Activated CD4-positive, alpha-beta memory T cell treated with anti-CD3 and anti-CD28 coated beads, Interleukin-2, amount 10 ng/mL, durations not matched to agents 7 days and 5 days (primary cell): ENCODE data around the gene SNU13. TPM values are rescaled to one million over a fixed set of nuclear protein-coding genes. Genes with fewer than 3 reads are reported as not detected.
"Not testable (repeated sequence)": the region's sequence is repeated elsewhere in the genome, so short reads cannot be mapped to it uniquely, and the experiment has no call there.

ENCODE experiments used
- CTCF ChIA-PET: fragments of 350-600 bp; sonication (Branson Sonifier 250); formaldehyde crosslinking; loops from one replicate; lab custom pipeline; 2021; ENCODE audit warnings: antibody characterized with exemption, inconsistent platforms; lab: Charles Lee
- POLR2A ChIA-PET: fragments of 350-600 bp; sonication (Branson Sonifier 250); formaldehyde crosslinking; loops from one replicate; lab custom pipeline; 2021; ENCODE audit warnings: antibody characterized with exemption; lab: Charles Lee
- DNase-seq: peaks from one replicate; pipeline ENCODE4 v3.0.0-alpha.2; 2020
- H3K27ac Mint-ChIP-seq: one replicate; pipeline ENCODE4 v1.8.0; 2021; ENCODE audit warnings: mild to moderate bottlenecking, mixed read lengths
- H3K27me3 Mint-ChIP-seq: one replicate; pipeline ENCODE4 v1.8.0; 2021; ENCODE audit warnings: mixed read lengths
- H3K36me3 Mint-ChIP-seq: one replicate; pipeline ENCODE4 v1.8.0; 2021; ENCODE audit warnings: low read depth, mixed read lengths
- H3K4me1 Mint-ChIP-seq: one replicate; pipeline ENCODE4 v1.8.0; 2021; ENCODE audit warnings: mixed read lengths
- H3K4me3 Mint-ChIP-seq: one replicate; pipeline ENCODE4 v1.8.0; 2021; ENCODE audit warnings: mild to moderate bottlenecking, mixed read lengths
- H3K9me3 Mint-ChIP-seq: one replicate; pipeline ENCODE4 v1.8.0; 2021; ENCODE audit warnings: mixed read lengths
- total RNA-seq, 2 experiments: library from RNA; stranded (reverse); gene quantifications; one replicate each; pipeline ENCODE4 v1.2.3, GENCODE V29; 2021

The SNU13 gene
- total RNA-seq, 2 experiments from 2014 or later, result 166 to 176 TPM

DNA sequence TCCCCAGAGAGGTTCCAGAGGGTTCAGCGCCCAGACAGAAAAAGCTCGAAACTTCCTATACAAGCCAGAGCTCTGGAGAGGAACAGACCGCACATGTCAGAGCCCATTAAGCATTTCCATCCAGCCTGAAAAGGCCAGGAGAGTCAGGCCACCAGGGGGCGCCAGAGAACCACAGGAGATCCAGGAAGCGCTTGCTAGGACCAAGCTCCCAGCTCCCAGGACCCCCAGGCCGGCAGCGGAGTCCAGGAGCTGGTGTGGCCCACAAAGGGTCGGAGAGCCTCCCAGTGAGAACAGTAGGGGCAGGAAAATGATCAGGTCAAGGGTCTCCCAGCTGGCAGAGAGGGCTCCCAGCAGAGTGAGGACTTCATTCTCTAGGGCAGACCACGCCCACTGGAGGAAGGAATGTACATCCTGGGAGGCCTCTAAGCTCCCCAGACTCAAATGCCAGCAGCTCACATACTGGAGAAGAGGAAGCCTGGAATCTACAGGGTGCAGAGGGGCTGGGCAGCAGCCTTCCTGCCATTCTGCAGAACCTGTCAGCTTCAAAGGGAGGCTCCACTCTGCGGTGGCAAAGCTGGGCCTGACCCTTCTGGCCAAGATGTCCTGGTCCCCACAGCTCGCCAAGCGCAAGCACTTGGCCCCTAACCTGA is 8.6 kb upstream of the SNU13 start:
- H3K4me3 Mint-ChIP-seq, result no peak overlapping the region
- peaks cover 18% of the 10 kb centered on the region for H3K4me1 Mint-ChIP-seq
- ChIA-PET POLR2A (interaction anchor here (0.6 to 3.8 kb wide), 20 partner anchors 9 to 747 kb away, joined by 3 to 56 read pairs (median 4); partner anchors contain the start of genes CCDC134, CENPM, DESI1 and NDUFA6), CTCF (interaction anchor here (0.6 to 4.5 kb wide), 52 partner anchors 9 to 748 kb away, joined by 3 to 64 read pairs (median 5); partner anchors contain the start of genes CCDC134, CENPM, NDUFA6 and PMM1)
- peaks cover 4% of the 10 kb centered on the region for H3K27me3 Mint-ChIP-seq
- peaks cover 3% of the 10 kb centered on the region for H3K36me3 Mint-ChIP-seq
- H3K27ac Mint-ChIP-seq, result peak overlapping the region; percentile 68
- peak; percentile 91 for DNase-seq
- H3K9me3 Mint-ChIP-seq, result no peaks in the 10 kb centered on the region

DNA sequence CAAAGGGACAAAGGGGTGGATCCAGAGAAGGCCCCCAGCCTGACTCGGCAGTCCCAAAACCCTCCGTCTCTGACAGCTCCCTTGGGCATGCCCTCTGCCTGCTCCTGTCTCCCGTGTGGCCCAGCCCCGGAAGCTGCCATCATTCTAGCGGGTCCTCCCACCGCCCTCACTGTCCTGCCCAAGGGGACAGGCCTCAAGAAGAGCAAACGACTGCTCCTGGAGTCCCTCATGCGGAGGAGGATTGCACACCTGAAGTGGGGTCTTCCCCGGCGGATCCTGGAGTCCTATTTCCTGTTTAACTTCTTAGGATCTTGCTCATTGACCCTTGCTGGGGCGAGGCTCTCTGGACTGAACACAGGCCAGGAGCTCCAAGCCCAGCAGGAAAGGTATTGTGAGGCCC is 8.0 kb upstream of the SNU13 start:
- Mint-ChIP-seq H3K4me3 (no peak overlapping the region), H3K36me3 (peaks cover 3% of the 10 kb centered on the region), H3K27me3 (peaks cover 2% of the 10 kb centered on the region), H3K27ac (peak overlapping the region; percentile 68), H3K9me3 (no peaks in the 10 kb centered on the region), H3K4me1 (peaks cover 16% of the 10 kb centered on the region)
- no peak for DNase-seq
- ChIA-PET CTCF (interaction anchor here (0.6 to 4.5 kb wide), 44 partner anchors 9 to 748 kb away, joined by 3 to 64 read pairs (median 6); partner anchors contain the start of genes CCDC134, CENPM, NDUFA6 and PMM1), POLR2A (interaction anchor here (0.6 to 3.8 kb wide), 14 partner anchors 8 to 748 kb away, joined by 3 to 56 read pairs (median 4); partner anchors contain the start of genes CCDC134, DESI1, NDUFA6 and PMM1)

DNA sequence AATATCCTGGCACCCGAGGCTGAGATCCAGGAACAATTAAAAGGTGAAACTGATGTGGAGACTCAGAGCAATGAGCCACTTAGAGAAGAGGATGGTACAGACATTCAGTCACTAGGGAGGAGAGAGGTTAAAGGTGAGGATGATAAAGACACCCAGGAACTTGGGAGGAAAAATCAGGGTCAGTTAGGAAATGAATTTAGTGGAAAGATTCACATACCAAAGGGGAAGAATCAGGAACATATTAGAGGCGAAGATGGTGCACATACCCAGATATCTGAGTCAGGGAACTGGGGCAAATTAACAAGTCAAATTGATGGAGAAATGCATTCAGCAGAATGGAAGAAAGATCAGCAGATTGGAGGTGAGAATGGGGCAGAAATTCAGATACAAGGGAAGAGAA is 6.5 kb upstream of the SNU13 start:
- CTCF ChIA-PET, result interaction anchor here (0.9 kb wide), 1 partner anchor 28 kb away, joined by 3 read pairs; no protein-coding TSS in a partner anchor
- H3K4me3 Mint-ChIP-seq, result no peak overlapping the region
- no peaks in the 10 kb centered on the region for H3K27me3 Mint-ChIP-seq

DNA sequence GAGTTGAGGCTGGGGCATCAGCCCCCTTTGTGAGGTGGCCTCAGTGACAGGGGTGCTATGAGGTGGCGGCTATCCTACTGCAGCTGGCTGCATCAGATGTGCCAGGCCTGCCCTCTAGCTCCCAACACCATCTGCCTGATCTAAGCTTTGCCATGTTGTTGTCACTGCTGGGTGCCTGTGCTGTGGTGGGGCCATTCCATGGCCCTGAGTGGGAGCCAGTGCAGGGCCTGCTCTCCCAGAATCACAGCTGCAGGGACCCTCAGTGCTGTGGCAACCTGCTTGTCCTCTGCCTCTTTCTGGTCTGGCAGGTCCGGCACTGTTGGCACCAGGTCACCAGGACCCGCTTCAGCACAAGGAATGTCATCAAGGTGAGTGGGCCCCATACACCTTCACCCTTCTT is 1.8 kb upstream of the SNU13 start:
- Mint-ChIP-seq H3K36me3 (peaks cover 26% of the 10 kb centered on the region), H3K27ac (peak overlapping the region; percentile 92), H3K4me3 (peak overlapping the region; percentile 95), H3K9me3 (no peaks in the 10 kb centered on the region), H3K27me3 (no peaks in the 10 kb centered on the region), H3K4me1 (peaks cover 36% of the 10 kb centered on the region)
- ChIA-PET POLR2A (interaction anchor here (3.3 to 6.1 kb wide), 3 partner anchors 25 to 143 kb away, joined by 21 to 76 read pairs (median 30); partner anchors contain the start of genes CCDC134 and SREBF2), CTCF (interaction anchor here (1.6 kb wide), 1 partner anchor 8 kb away, joined by 5 read pairs; the partner anchor contains the start of gene MEI1)
- DNase-seq, result no peak

More for the DNA sequence above, 6.5 kb upstream of the SNU13 start:
- POLR2A ChIA-PET, result interaction anchor here (1.3 kb wide), 1 partner anchor 251 kb away, joined by 4 read pairs; the partner anchor contains the start of gene CENPM
- DNase-seq, result no peak
- Mint-ChIP-seq H3K36me3 (peaks cover 12% of the 10 kb centered on the region), H3K27ac (no peak overlapping the region), H3K9me3 (no peaks in the 10 kb centered on the region), H3K4me1 (peaks cover 23% of the 10 kb centered on the region)

DNA sequence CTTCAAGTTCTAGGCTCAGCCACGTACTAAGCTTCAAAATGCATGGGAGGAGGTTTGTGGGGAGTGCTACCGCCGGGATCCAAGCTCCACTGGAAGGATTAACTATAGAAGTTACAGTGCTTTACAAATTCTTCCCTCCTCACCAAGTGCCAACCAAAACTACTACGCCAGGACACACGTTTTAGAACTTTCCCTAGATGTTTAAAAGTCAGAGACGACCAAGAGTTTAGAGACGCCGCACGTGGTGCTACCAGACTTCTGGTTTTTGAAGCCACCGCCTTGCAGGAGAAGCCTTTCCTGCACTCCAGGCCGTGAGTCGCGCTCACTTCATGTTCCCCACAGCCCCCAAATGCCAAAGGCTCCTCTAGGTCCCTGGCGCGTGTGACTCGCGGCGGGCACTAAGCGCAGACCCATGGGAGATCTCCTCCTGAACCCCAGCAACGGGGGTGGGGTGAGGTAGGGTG is 734 bp downstream of the SNU13 start:
- Mint-ChIP-seq H3K9me3 (no peaks in the 10 kb centered on the region), H3K27me3 (no peaks in the 10 kb centered on the region), H3K36me3 (peaks cover 31% of the 10 kb centered on the region), H3K4me1 (peaks cover 40% of the 10 kb centered on the region), H3K4me3 (peak overlapping the region; percentile 95), H3K27ac (peak overlapping the region; percentile 92)
- POLR2A ChIA-PET, result interaction anchor here (0.7 to 6.1 kb wide), 27 partner anchors 8 to 921 kb away, joined by 3 to 76 read pairs (median 6); partner anchors contain the start of genes CCDC134, CENPM, DESI1 and MEI1
- CTCF ChIA-PET, result interaction anchor here (1.1 to 7.2 kb wide), 4 partner anchors 10 to 68 kb away, joined by 4 to 55 read pairs (median 22); partner anchors contain the start of genes DESI1, MEI1 and XRCC6
- DNase-seq, result peak; percentile 33

DNA sequence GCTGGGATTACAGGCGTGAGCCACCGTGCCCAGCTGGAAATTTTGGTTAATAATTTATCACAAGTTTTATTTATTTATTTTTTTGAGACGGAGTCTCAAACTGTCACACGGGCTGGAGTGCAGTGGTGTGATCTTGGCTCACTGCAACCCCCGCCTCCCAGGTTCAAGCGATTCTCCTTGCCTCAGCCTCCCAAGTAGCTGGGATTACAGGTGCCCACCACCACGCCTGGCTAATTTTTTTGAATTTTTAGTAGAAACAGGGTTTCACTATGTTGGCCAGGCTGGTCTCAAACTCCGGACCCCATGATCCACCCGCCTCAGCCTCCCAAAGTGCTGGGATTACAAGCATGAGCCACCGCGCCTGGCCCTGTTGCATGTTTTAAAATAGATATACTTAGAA is 1.8 kb downstream of the SNU13 start:
- Mint-ChIP-seq H3K36me3 (peaks cover 35% of the 10 kb centered on the region), H3K4me3 (peak overlapping the region; percentile 95), H3K4me1 (peaks cover 46% of the 10 kb centered on the region), H3K27ac (peak overlapping the region; percentile 92)
- H3K9me3 Mint-ChIP-seq, H3K27me3 Mint-ChIP-seq, DNase-seq: not testable (repeated sequence)
- CTCF ChIA-PET, result interaction anchor here (3.4 to 7.2 kb wide), 2 partner anchors 11 to 20 kb away, joined by 37 to 55 read pairs; partner anchors contain the start of gene MEI1
- POLR2A ChIA-PET, result interaction anchor here (0.8 to 6.1 kb wide), 12 partner anchors 8 to 404 kb away, joined by 3 to 76 read pairs (median 22); partner anchors contain the start of genes CCDC134, DESI1, MEI1 and NDUFA6

DNA sequence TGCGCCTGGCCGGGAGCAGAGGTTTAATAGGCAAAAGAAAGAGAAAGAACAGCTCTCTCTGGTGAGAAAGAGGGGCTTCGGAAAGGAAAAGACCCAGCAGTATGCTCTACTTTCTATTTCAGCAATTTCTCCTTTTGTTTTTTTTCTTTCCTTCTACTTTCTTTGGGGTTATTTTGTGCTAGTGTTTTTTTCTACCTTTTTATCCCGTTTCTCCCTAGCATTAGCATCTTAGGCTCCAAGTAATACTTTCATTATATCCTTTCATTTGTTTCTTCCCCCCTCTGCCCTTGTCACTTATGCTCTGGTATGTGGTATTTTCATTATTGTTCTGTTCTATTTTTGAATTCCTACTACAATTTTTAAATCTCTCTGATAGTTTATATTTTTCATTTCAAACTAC is 4.5 kb downstream of the SNU13 start:
- Mint-ChIP-seq H3K4me3 (no peak overlapping the region), H3K27me3 (no peaks in the 10 kb centered on the region), H3K9me3 (no peaks in the 10 kb centered on the region), H3K36me3 (peaks cover 39% of the 10 kb centered on the region), H3K27ac (peak overlapping the region; percentile 7), H3K4me1 (peaks cover 36% of the 10 kb centered on the region)
- CTCF ChIA-PET, result interaction anchor here (7.2 kb wide), 1 partner anchor 17 kb away, joined by 55 read pairs; no protein-coding TSS in a partner anchor
- DNase-seq, result no peak
- POLR2A ChIA-PET, result interaction anchor here (1.4 kb wide), 1 partner anchor 18 kb away, joined by 4 read pairs; no protein-coding TSS in a partner anchor

DNA sequence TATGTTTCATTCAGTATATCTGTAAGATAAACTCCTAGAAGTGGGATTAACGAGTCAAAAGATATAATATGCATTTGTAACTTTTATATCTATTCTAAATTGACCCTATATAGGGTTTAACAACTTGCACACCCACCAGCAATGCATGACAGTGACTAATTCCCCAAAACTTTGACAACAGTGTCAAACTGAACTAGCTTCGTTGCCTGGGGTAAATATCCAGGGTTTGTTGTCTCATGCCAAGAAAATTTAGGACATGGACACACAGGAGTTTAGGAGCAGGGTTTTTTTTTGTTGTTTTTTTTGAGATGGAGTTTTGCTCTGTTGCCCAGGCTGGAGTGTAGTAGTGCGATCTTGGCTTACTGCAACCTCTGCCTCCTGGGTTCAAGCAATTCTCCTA is 5.1 kb downstream of the SNU13 start:
- peaks cover 34% of the 10 kb centered on the region for H3K4me1 Mint-ChIP-seq
- no peak for DNase-seq
- H3K9me3 Mint-ChIP-seq, result no peaks in the 10 kb centered on the region
- H3K4me3 Mint-ChIP-seq, result no peak overlapping the region
- CTCF ChIA-PET, result interaction anchor here (0.6 to 7.2 kb wide), 2 partner anchors 17 to 173 kb away, joined by 3 to 55 read pairs; no protein-coding TSS in a partner anchor
- peak overlapping the region; percentile 87 for H3K27ac Mint-ChIP-seq
- POLR2A ChIA-PET, result interaction anchor here (1.4 kb wide), 1 partner anchor 17 kb away, joined by 4 read pairs; no protein-coding TSS in a partner anchor
- H3K27me3 Mint-ChIP-seq, result no peaks in the 10 kb centered on the region
- H3K36me3 Mint-ChIP-seq, result peaks cover 39% of the 10 kb centered on the region

DNA sequence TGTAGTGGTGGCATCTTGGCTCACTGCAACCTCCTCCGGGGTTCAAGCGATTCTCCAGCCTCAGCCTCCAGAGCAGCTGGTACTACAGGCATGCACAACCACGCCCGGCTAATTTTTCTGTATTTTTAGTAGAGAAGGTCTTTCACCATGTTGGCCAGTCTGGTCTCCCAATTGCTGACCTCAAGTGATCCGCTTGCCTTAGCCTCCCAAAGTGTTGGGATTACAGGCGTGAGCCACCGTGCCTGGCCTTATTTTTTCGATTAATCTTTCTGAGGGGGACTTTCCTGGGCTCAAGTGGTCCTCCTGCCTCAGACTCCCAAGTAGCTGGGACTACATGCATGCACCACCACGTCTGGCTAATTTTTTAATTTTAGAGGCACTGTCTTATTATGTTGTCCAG is 5.6 kb downstream of the SNU13 start:
- Mint-ChIP-seq H3K36me3 (peaks cover 40% of the 10 kb centered on the region), H3K27me3 (no peaks in the 10 kb centered on the region), H3K4me1 (peaks cover 34% of the 10 kb centered on the region), H3K4me3 (peak overlapping the region; percentile 99), H3K9me3 (no peaks in the 10 kb centered on the region), H3K27ac (peak overlapping the region; percentile 87)
- CTCF ChIA-PET, result interaction anchor here (0.6 to 7.2 kb wide), 2 partner anchors 16 to 174 kb away, joined by 3 to 55 read pairs; no protein-coding TSS in a partner anchor
- no peak for DNase-seq
- POLR2A ChIA-PET, result interaction anchor here (1.4 kb wide), 1 partner anchor 16 kb away, joined by 4 read pairs; no protein-coding TSS in a partner anchor

DNA sequence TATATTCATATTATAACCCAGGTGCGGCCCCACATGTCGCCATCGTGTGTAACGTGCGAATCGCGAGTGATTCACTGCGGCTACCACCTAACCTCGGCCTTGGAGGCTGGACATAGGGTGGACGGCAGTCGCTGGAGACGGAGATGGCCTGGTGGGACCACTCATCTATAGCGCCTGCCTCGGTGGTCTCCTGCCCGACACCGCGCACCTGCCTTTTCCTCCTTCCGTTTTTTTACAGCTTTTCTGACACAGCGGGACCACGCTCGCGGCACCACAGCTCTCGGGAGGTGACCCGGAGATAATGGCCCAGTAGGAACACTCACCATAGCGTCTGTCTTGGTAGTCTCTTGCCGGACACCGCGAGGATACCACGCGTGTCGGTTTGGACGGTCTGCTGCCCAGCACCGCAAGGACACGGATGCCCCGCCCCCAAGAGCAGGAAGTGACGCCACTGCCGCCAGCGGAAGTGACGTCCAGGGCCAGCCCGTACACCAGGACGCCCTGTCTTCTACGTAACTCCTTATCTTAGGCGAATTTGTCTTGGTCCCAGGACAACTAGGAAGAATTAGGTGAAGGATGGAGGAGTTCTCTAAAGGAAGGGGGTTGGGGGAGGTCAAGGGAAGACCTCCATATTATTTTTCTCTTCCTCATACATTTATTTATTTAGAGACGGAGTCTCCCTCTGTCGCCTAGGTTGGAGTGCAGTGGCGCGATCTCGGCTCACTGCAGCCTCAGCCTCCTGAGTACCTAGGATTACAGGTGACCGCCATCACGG is 6.4 kb downstream of the SNU13 start:
- H3K9me3 Mint-ChIP-seq, result no peaks in the 10 kb centered on the region
- H3K27me3 Mint-ChIP-seq, result no peaks in the 10 kb centered on the region
- peak overlapping the region; percentile 99 for H3K4me3 Mint-ChIP-seq
- DNase-seq, result peak; percentile 88
- CTCF ChIA-PET, result interaction anchor here (4.2 kb wide), 1 partner anchor 15 kb away, joined by 32 read pairs; no protein-coding TSS in a partner anchor
- POLR2A ChIA-PET, result interaction anchor here (4.6 kb wide), 1 partner anchor 15 kb away, joined by 24 read pairs; no protein-coding TSS in a partner anchor
- peaks cover 28% of the 10 kb centered on the region for H3K4me1 Mint-ChIP-seq
- H3K36me3 Mint-ChIP-seq, result peaks cover 39% of the 10 kb centered on the region
- peak overlapping the region; percentile 87 for H3K27ac Mint-ChIP-seq

DNA sequence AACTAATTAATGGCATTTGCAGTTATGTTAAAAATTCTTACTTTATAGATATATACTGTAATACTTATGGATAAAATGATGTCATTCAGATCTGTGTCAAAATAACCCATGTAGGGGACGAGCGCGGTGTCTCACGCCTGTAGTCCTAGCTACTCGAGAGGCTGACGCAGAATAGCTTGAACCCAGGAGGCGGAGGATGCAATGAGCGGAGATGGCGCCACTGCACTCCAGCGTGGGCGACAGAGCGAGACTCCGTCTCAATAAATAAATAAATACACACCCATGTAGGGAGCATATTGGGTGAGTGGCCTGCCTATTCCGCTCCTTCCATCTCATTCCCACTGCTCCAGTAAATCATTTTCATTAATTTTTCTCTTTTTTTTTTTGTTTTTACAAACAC is 7.1 kb downstream of the SNU13 start:
- H3K27ac Mint-ChIP-seq, result peak overlapping the region; percentile 87
- no peaks in the 10 kb centered on the region for H3K9me3 Mint-ChIP-seq
- no peak for DNase-seq
- H3K4me3 Mint-ChIP-seq, result peak overlapping the region; percentile 99
- ChIA-PET POLR2A (interaction anchor here (4.6 kb wide), 1 partner anchor 14 kb away, joined by 24 read pairs; no protein-coding TSS in a partner anchor), CTCF (interaction anchor here (4.2 kb wide), 1 partner anchor 15 kb away, joined by 32 read pairs; no protein-coding TSS in a partner anchor)
- peaks cover 25% of the 10 kb centered on the region for H3K4me1 Mint-ChIP-seq
- peaks cover 42% of the 10 kb centered on the region for H3K36me3 Mint-ChIP-seq
- H3K27me3 Mint-ChIP-seq, result no peaks in the 10 kb centered on the region
